HG02623 (cell line): ENCODE data around the gene ITGAE.
A peak's percentile ranks its signal among the peaks of the same experiment; 100 is the strongest.

Source experiments
- ATAC-seq: cut with Tn5 transposase; IDR thresholded peaks from one replicate; pipeline ENCODE4 v1.9.1; 2021; ENCODE audit warnings: moderate library complexity; ENCODE audit not compliant: unreplicated experiment

The ITGAE gene

DNA sequence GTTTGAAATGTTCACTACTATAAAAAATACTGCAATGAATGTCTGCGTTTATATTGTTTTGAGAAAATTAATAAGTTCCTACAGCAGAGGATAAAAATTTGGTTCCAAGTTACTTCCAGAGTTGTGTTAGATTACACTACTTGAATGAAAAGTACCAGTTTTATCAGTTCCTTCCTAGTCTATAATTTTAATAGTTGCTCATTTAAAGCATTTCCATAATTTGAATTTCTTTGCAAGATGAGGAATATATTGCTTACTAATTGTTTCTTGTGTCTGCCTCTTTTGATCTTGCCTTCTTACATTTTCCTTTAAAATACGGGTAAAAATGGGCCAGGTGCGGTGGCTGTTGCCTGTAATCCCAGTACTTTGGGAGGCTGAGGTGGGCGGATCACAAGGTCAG lies 128.4 kb downstream of the ITGAE start:
- ATAC-seq = no peak

- ATAC-seq = no peak
Observed at GRCh38 chr17:3669548-3669947, 131.4 kb downstream of the ITGAE start.

- no peak for ATAC-seq
Observed at GRCh38 chr17:3669085-3669347, 132.0 kb downstream of the ITGAE start.

DNA sequence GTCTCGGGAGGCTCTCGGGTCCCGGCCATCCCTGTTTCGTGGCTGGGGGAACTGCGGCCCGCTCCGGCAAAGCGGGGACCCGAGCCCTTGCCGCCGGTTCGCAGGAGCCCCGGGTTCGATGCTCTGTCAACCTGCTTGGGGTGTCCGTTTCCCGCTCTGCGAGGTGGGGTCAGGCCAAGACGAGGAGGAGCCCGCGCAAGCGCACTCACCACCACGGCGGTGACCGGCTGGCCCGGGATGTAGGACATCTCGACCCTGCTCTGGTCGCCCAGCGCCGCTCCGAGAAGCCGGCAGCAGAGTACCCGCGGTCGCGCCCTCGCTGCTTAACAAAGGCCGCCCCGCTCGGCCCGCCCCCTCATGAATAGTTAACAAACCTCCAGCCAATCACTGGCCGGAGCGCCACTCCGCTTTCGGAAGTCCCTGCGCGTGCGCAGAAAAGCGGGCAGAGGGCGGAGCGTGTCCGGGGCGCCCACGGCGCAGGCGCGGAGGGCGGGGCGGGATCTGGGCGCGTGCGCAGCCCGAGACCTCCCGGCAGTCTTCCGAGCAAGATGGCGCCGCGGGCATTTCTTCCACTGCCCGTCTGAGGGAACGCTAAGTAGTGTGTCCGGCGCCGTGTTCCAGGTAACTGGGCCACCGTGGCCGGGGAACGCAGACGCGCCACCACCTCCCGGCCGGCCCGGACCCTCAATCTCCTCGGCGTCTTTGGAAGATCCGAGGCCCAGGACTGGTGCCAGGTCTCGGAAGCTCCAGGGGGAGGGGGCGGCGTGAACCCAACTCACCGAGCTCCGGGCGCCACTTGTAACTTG lies 132.5 kb downstream of the ITGAE start, which contains the start of the genes EMC6 and TAX1BP3:
Gene EMC6 (plus strand): TSS at position 534 of the 806 bp plus-strand sequence. CDS start 335 bp downstream, outside the sequence.
Gene TAX1BP3 (minus strand): TSS at position 300 of the 806 bp plus-strand sequence. CDS start 52 bp downstream, at position 248.
- ATAC-seq = peak; percentile 78

DNA sequence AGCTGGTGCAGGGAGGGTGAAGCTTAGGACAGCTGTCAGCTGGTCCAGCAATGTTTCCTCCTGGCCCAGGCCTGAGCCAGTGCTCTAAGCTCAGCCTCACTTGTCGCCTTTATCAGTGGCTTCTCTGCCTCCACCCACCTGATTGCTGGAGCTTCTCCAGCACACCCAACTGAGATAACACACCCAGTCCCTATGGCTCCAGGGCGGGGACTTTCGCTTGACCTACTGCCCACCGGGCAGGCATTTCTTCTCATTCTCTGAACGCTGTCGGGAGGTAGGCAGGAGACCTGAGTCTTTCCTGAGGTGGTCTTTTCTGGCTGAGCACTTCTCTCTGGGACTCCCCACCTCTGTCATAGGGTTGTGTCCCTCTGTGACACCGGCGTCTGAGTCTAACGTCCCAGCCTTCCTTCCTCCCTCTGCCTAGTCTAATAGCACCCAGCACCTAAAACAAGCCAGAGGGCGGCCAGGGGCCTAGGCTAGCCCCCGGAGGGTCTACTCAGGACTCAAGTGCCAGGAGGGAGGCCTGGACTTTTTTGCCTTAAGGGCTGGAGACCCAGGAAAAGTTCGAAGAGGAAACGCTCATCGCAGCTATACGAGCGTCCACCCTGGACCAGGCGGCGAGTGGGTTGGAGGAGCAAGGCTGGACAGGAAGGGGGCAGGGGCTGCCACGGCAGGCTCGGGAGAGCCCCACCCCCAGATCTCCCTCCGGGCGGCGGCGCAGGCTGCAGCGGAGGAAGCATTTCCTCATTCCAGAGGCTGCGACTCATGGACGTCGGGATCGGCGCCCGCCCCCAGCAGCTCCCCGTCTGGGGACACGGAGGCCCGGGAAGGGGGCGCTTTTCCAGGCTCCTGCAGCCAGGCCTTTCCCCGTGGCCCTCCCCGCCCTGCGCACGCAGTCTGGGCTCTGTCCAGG lies 133.4 kb downstream of the ITGAE start:
- peak; percentile 5 for ATAC-seq

DNA sequence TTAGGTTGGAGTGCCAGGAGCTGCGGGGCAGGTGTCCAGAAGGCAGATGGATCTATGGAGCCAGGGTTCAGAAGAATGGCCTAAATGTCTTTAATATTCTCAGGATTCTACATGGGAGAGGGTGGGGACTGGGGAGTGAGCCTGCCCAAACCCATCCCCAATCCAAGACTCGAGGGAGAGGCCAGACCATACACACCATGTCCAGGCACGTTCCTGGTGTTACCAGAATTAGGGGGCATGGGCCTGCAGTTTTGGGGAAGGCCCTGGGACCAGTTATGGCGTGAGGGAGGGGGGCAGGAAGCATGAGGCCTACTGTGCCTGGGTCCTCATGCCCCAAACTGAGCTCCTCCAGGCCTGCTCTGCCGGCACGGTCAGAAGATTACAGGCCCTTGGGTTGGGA lies 134.5 kb downstream of the ITGAE start:
- ATAC-seq = no peak

DNA sequence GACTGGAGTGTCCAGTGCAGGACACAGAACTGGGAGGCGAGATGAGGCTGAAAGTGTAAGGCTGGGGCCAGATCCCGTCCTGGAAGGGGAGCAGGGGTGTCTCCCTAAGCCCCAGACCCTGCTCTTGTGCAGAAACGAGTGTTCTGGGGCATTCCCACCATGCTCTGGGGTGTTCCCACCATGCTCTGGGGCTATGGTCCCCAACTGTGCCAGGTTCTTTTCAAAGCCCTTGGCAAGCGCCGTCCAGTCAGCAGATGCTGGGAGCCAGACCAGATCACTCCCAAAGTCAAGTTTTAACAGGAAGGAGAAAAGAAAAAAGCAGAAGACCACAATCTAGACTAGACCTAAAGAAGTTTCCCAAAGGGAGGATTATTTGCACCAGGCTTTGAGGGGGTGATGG lies 135.2 kb downstream of the ITGAE start:
- ATAC-seq = no peak
